HG03196 (cell line): Measurements from ENCODE around the gene TMEM163.

ENCODE experiments used
- ATAC-seq: cut with Tn5 transposase; IDR thresholded peaks from one replicate; pipeline ENCODE4 v1.9.1; 2021; ENCODE audit not compliant: unreplicated experiment

The TMEM163 gene

GRCh38 chr2:134461511-134461910 lies 257.3 kb downstream of the TMEM163 start:
- ATAC-seq: no peak

GRCh38 chr2:134460583-134460998 lies 258.2 kb downstream of the TMEM163 start:
- ATAC-seq: no peak

GRCh38 chr2:134459706-134460406 lies 258.9 kb downstream of the TMEM163 start:
- ATAC-seq: no peak

- no peak for ATAC-seq
These were observed 259.9 kb downstream of the TMEM163 start for GRCh38 chr2:134458950-134459349.

- no peak for ATAC-seq
These were observed 260.3 kb downstream of the TMEM163 start for GRCh38 chr2:134458473-134458853.

- ATAC-seq: no peak
These were observed 260.9 kb downstream of the TMEM163 start for GRCh38 chr2:134457765-134458472.

GRCh38 chr2:134457353-134457752 lies 261.4 kb downstream of the TMEM163 start:
- ATAC-seq: no peak

GRCh38 chr2:134455426-134455825 lies 263.4 kb downstream of the TMEM163 start:
- no peak for ATAC-seq

GRCh38 chr2:134454931-134455330 lies 263.9 kb downstream of the TMEM163 start:
- no peak for ATAC-seq

- ATAC-seq: no peak
These were observed 264.4 kb downstream of the TMEM163 start for GRCh38 chr2:134454426-134454825.

- ATAC-seq: no peak
These were observed 264.8 kb downstream of the TMEM163 start for GRCh38 chr2:134453973-134454372.

GRCh38 chr2:134453476-134453875 lies 265.3 kb downstream of the TMEM163 start:
- ATAC-seq: no peak

- no peak for ATAC-seq
These were observed 266.6 kb downstream of the TMEM163 start for GRCh38 chr2:134452042-134452733.

GRCh38 chr2:134451347-134451630 lies 267.5 kb downstream of the TMEM163 start:
- ATAC-seq: no peak

- no peak for ATAC-seq
These were observed 268.9 kb downstream of the TMEM163 start for GRCh38 chr2:134449751-134450513.

GRCh38 chr2:134449157-134449556 lies 269.6 kb downstream of the TMEM163 start:
- ATAC-seq: no peak

- no peak for ATAC-seq
These were observed 270.1 kb downstream of the TMEM163 start for GRCh38 chr2:134448650-134449049.

- ATAC-seq: no peak
These were observed 271.1 kb downstream of the TMEM163 start for GRCh38 chr2:134447669-134448068.

- ATAC-seq: no peak
These were observed 272.3 kb downstream of the TMEM163 start for GRCh38 chr2:134446383-134447017.

- ATAC-seq: no peak
These were observed 272.8 kb downstream of the TMEM163 start for GRCh38 chr2:134445985-134446382.

GRCh38 chr2:134445116-134445515 lies 273.7 kb downstream of the TMEM163 start:
- no peak for ATAC-seq
